OCI-LY7 (cell line): ENCODE data around the gene BICC1. TPM values are rescaled to one million over a fixed set of nuclear protein-coding genes. Genes with fewer than 3 reads are reported as not detected.

Experiments used
- BruUV-seq: library from RNA; stranded (reverse); fragments of 400-500 nt; replicated peaks from 2 replicates; lab custom pipeline; 2021; lab: Mats Ljungman, UMichigan
- CTCF ChIA-PET: fragments of 300-600 bp; sonication (Branson Sonifier 250); formaldehyde crosslinking; loops from one replicate; lab custom pipeline; 2022; ENCODE audit warnings: antibody characterized with exemption; ENCODE audit not compliant: unreplicated experiment; lab: Charles Lee
- POLR2A ChIA-PET: fragments of 300-600 bp; sonication (Branson Sonifier 250); formaldehyde crosslinking; loops from one replicate; lab custom pipeline; 2022; ENCODE audit warnings: antibody characterized with exemption; lab: Charles Lee
- DNase-seq: peaks from one replicate; pipeline ENCODE4 v3.0.0-alpha.2; 2015; ENCODE audit warnings: low spot score
- H2AFZ ChIP-seq: fragments of 200-600 bp; sonication (generic), shearing (Covaris generic); 2 replicates; pipeline ENCODE4 v1.6.1; 2014; ENCODE audit warnings: mild to moderate bottlenecking, antibody characterized with exemption, low read length, moderate library complexity
- H3K27ac ChIP-seq: fragments of 200-600 bp; sonication (generic); 2 replicates; pipeline ENCODE4 v1.5.1; 2014; ENCODE audit warnings: mixed run types, low read depth, mild to moderate bottlenecking, moderate library complexity, low read length, inconsistent platforms; ENCODE audit not compliant: poor library complexity, severe bottlenecking
- H3K36me3 ChIP-seq: fragments of 200-600 bp; sonication (generic); 2 replicates; pipeline ENCODE4 v1.6.1; 2014; ENCODE audit warnings: mild to moderate bottlenecking, antibody characterized with exemption, low read length, moderate library complexity, mixed read lengths; ENCODE audit not compliant: insufficient read depth
- H3K4me1 ChIP-seq: fragments of 200-600 bp; sonication (generic); 2 replicates; pipeline ENCODE4 v1.5.1; 2014; ENCODE audit warnings: mild to moderate bottlenecking, low read length; ENCODE audit not compliant: insufficient read depth, poor library complexity, severe bottlenecking
- H3K4me2 ChIP-seq: fragments of 200-600 bp; sonication (generic); 2 replicates; pipeline ENCODE4 v1.6.1; 2014; ENCODE audit warnings: mild to moderate bottlenecking, low read length
- H3K4me3 ChIP-seq: fragments of 200-600 bp; sonication (generic); 2 replicates; pipeline ENCODE4 v1.5.1; 2014; ENCODE audit warnings: mild to moderate bottlenecking, low read depth, low read length; ENCODE audit not compliant: poor library complexity, severe bottlenecking
- H3K79me2 ChIP-seq: fragments of 200-600 bp; sonication (generic); 2 replicates; pipeline ENCODE4 v1.6.1; 2016; ENCODE audit warnings: low read depth, mild to moderate bottlenecking, low read length, moderate library complexity, mixed read lengths; ENCODE audit not compliant: insufficient read depth
- H3K9me2 ChIP-seq: fragments of 200-600 bp; sonication (generic); 2 replicates; pipeline ENCODE4 v1.6.1; 2016; ENCODE audit warnings: mild to moderate bottlenecking, low read length, mixed read lengths; ENCODE audit not compliant: insufficient read depth
- H3K9me3 ChIP-seq: fragments of 200-600 bp; sonication (generic); 2 replicates; pipeline ENCODE4 v1.6.1; 2014; ENCODE audit warnings: mild to moderate bottlenecking, mixed run types, low read length, mixed read lengths
- H4K20me1 ChIP-seq: fragments of 200-600 bp; sonication (generic); 2 replicates; pipeline ENCODE4 v1.6.1; 2014; ENCODE audit warnings: mild to moderate bottlenecking, antibody characterized with exemption, low read length, moderate library complexity, mixed read lengths; ENCODE audit not compliant: insufficient read depth
- CTCF ChIP-seq: fragments of 200-600 bp; sonication (generic); conservative IDR thresholded peaks from 2 replicates; pipeline ENCODE4 v1.5.1; 2014; ENCODE audit warnings: mild to moderate bottlenecking, antibody characterized with exemption, low read length, moderate library complexity, mixed read lengths
- EZH2phosphoT487 ChIP-seq: fragments of 200-600 bp; sonication (generic); IDR thresholded peaks from 2 replicates; pipeline ENCODE4 v1.6.1; 2018; ENCODE audit warnings: low read depth, borderline replicate concordance, mild to moderate bottlenecking, mixed run types, antibody characterized with exemption, low read length, moderate library complexity, mixed read lengths
- intact Hi-C: fragments of 100-400 bp; cut with micrococcal nuclease; formaldehyde crosslinking; loops from one replicate; pipeline ENCODE4 v1.10.0; 2022; ENCODE audit not compliant: unreplicated experiment
- total RNA-seq, 2 experiments: library from RNA; depleted of rRNA in 1 of 2; stranded (reverse); fragments of >200 nt in 1 of 2; shearing (Covaris generic) in 1 of 2; gene quantifications; 2 replicates each; pipeline ENCODE4 v1.2.3, GENCODE V29; 2014 to 2022

The BICC1 gene
- total RNA-seq, 2 experiments from 2014 or later: not detected

- H3K36me3 ChIP-seq: no peaks in the 10 kb centered on the region
- H3K9me2 ChIP-seq: no peaks in the 10 kb centered on the region
- H3K4me2 ChIP-seq: no peak overlapping the region
- no peak for DNase-seq
- H3K4me1 ChIP-seq: no peaks in the 10 kb centered on the region
- no peaks in the 10 kb centered on the region for H3K9me3 ChIP-seq
- no peak overlapping the region for H3K27ac ChIP-seq
- intact Hi-C loops: no loop called here
- H3K79me2 ChIP-seq: no peaks in the 10 kb centered on the region
- no peak overlapping the region for H2AFZ ChIP-seq
- ChIA-PET CTCF (no interaction called here), POLR2A (no interaction called here)
- H3K4me3 ChIP-seq: no peak overlapping the region
- TF ChIP-seq CTCF (no peak), EZH2phosphoT487 (no peak)
- no peaks in the 10 kb centered on the region for H4K20me1 ChIP-seq
- BruUV-seq: no TSS peak
Measured at GRCh38 chr10:58465629-58466028, 47.0 kb upstream of the BICC1 start.

GRCh38 chr10:58467931-58468635 lies 44.6 kb upstream of the BICC1 start:
- H3K4me1 ChIP-seq: no peaks in the 10 kb centered on the region
- POLR2A ChIA-PET: interaction anchor here (0.7 kb wide), 1 partner anchor 14 kb away, joined by 3 read pairs; no protein-coding TSS in a partner anchor
- no peak for TF ChIP-seq CTCF
- no peak for TF ChIP-seq EZH2phosphoT487
- H3K27ac ChIP-seq: no peak overlapping the region
- intact Hi-C loops: no loop called here
- H3K79me2 ChIP-seq: no peaks in the 10 kb centered on the region
- no peak overlapping the region for H3K4me2 ChIP-seq
- H3K36me3 ChIP-seq: no peaks in the 10 kb centered on the region
- H3K9me2 ChIP-seq: no peaks in the 10 kb centered on the region
- no peaks in the 10 kb centered on the region for H4K20me1 ChIP-seq
- CTCF ChIA-PET: no interaction called here
- H3K9me3 ChIP-seq: no peaks in the 10 kb centered on the region
- no peak overlapping the region for H3K4me3 ChIP-seq
- DNase-seq: no peak
- H2AFZ ChIP-seq: no peak overlapping the region
- no TSS peak for BruUV-seq

- POLR2A ChIA-PET: interaction anchor here (0.6 kb wide), 2 partner anchors 199 to 1762 kb away, joined by 3 to 4 read pairs; no protein-coding TSS in a partner anchor
- Histone ChIP-seq H3K36me3 (no peaks in the 10 kb centered on the region), H3K27ac (no peak overlapping the region), H3K4me2 (no peak overlapping the region), H3K9me2 (no peaks in the 10 kb centered on the region), H3K4me3 (no peak overlapping the region), H3K4me1 (no peaks in the 10 kb centered on the region), H2AFZ (no peak overlapping the region), H3K79me2 (no peaks in the 10 kb centered on the region), H3K9me3 (no peaks in the 10 kb centered on the region), H4K20me1 (no peaks in the 10 kb centered on the region)
- intact Hi-C loops: no loop called here
- CTCF ChIA-PET: no interaction called here
- DNase-seq: no peak
- BruUV-seq: no TSS peak
- TF ChIP-seq EZH2phosphoT487: no peak
- TF ChIP-seq CTCF: no peak
Measured at GRCh38 chr10:58473976-58474375, 38.7 kb upstream of the BICC1 start.
